Kidney capillary endothelial cell (primary cell): ENCODE measurements around the gene FBH1.
"Not testable (repeated sequence)": the region's sequence is repeated elsewhere in the genome, so short reads cannot be mapped to it uniquely, and the experiment has no call there.

Source experiments
- DNase-seq: peaks from one replicate; pipeline ENCODE4 v3.0.0-alpha.2; 2018; ENCODE audit warnings: low spot score

Gene FBH1

GRCh38 chr10:5876181-5876768, 13.8 kb upstream of the FBH1 start:
- no peak for DNase-seq

GRCh38 chr10:5877041-5877440, 13.0 kb upstream of the FBH1 start:
- DNase-seq, result not testable (repeated sequence)

GRCh38 chr10:5882961-5883360, 7.1 kb upstream of the FBH1 start:
- DNase-seq, result no peak

GRCh38 chr10:5885619-5886018, 4.4 kb upstream of the FBH1 start:
- no peak for DNase-seq

- no peak for DNase-seq
Measured at GRCh38 chr10:5887029-5887428, 3.0 kb upstream of the FBH1 start.

- DNase-seq, result no peak
Measured at GRCh38 chr10:5887641-5888040, 2.4 kb upstream of the FBH1 start.

- no peak for DNase-seq
Measured at GRCh38 chr10:5888351-5888750, 1.7 kb upstream of the FBH1 start.

- peak; percentile 20 for DNase-seq
Measured at GRCh38 chr10:5888843-5889623, 1.0 kb upstream of the FBH1 start.

- peak; percentile 11 for DNase-seq
Measured at GRCh38 chr10:5890452-5890915, 441 bp downstream of the FBH1 start.

- no peak for DNase-seq
Measured at GRCh38 chr10:5891009-5891408, 966 bp downstream of the FBH1 start.

GRCh38 chr10:5892007-5892406, 2.0 kb downstream of the FBH1 start:
- no peak for DNase-seq

GRCh38 chr10:5893321-5893720, 3.3 kb downstream of the FBH1 start:
- no peak for DNase-seq

- no peak for DNase-seq
Measured at GRCh38 chr10:5894403-5894802, 4.4 kb downstream of the FBH1 start.

- no peak for DNase-seq
Measured at GRCh38 chr10:5894873-5895272, 4.8 kb downstream of the FBH1 start.

GRCh38 chr10:5895365-5895764, 5.3 kb downstream of the FBH1 start:
- DNase-seq, result no peak

- no peak for DNase-seq
Measured at GRCh38 chr10:5895804-5896203, 5.8 kb downstream of the FBH1 start.

GRCh38 chr10:5896208-5897052, 6.4 kb downstream of the FBH1 start:
- DNase-seq, result no peak

GRCh38 chr10:5897053-5897340, 7.0 kb downstream of the FBH1 start:
- no peak for DNase-seq

GRCh38 chr10:5897504-5897903, 7.5 kb downstream of the FBH1 start:
- DNase-seq, result no peak

GRCh38 chr10:5898163-5898562, 8.1 kb downstream of the FBH1 start:
- no peak for DNase-seq

- no peak for DNase-seq
Measured at GRCh38 chr10:5900247-5900646, 10.2 kb downstream of the FBH1 start.

GRCh38 chr10:5902511-5903274, 12.7 kb downstream of the FBH1 start:
- no peak for DNase-seq
